Measurements from ENCODE around the gene IGSF6.

DNA sequence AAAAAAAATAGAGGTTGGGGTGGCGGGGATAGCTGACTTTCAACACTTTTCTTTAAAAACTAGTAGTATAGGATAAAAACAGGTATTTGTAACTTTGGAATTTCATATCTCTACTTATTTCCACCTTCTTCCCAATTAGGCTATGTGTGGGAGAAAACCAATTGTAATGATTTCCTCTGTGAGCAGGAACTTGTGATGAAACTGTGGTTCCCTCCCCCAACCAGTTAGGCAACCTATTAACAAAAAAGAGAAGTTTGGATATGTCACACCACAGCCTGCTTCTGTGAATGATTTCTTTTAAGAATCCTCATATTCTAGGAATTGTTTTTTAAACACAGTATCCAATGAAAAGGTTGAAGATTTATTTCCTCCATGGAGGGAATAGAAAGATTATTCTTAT, 1.9 kb downstream of the IGSF6 start:
- no peak for TF ChIP-seq POLR2A (IDR thresholded peaks at IDR 0.05)
- TF ChIP-seq EP300 (IDR thresholded peaks at IDR 0.05), result peak in 1 of 4 donors; percentile 21
- TF ChIP-seq, protein P1, sequence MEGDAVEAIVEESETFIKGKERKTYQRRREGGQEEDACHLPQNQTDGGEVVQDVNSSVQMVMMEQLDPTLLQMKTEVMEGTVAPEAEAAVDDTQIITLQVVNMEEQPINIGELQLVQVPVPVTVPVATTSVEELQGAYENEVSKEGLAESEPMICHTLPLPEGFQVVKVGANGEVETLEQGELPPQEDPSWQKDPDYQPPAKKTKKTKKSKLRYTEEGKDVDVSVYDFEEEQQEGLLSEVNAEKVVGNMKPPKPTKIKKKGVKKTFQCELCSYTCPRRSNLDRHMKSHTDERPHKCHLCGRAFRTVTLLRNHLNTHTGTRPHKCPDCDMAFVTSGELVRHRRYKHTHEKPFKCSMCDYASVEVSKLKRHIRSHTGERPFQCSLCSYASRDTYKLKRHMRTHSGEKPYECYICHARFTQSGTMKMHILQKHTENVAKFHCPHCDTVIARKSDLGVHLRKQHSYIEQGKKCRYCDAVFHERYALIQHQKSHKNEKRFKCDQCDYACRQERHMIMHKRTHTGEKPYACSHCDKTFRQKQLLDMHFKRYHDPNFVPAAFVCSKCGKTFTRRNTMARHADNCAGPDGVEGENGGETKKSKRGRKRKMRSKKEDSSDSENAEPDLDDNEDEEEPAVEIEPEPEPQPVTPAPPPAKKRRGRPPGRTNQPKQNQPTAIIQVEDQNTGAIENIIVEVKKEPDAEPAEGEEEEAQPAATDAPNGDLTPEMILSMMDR (IDR thresholded peaks at IDR 0.05), result no peak
